HL-60 (cell line): Measurements from ENCODE around the gene TNC.

ENCODE experiments used
- GABPA ChIP-seq: IDR thresholded peaks from 2 replicates; pipeline ENCODE4 v1.6.1; 2012; ENCODE audit warnings: low read depth
- POLR2AphosphoS5 ChIP-seq: IDR thresholded peaks from 2 replicates; pipeline ENCODE4 v1.6.1; 2012; ENCODE audit warnings: low read depth
- REST ChIP-seq: IDR thresholded peaks from 2 replicates; pipeline ENCODE4 v1.6.1; 2012; ENCODE audit warnings: low read depth; ENCODE audit not compliant: insufficient replicate concordance
- SPI1 ChIP-seq: IDR thresholded peaks from 2 replicates; pipeline ENCODE4 v1.6.1; 2012; ENCODE audit warnings: low read depth, mild to moderate bottlenecking, borderline replicate concordance
- TF ChIP-seq, protein P1 (sequence below): IDR thresholded peaks from one replicate; pipeline ENCODE4 v1.5.1; 2011; ENCODE audit warnings: low read length, control low read depth, inconsistent platforms; ENCODE audit not compliant: insufficient read depth

GRCh38 chr9:115165233-115165632 lies 47.3 kb upstream of the TNC start:
- TF ChIP-seq, protein P1, sequence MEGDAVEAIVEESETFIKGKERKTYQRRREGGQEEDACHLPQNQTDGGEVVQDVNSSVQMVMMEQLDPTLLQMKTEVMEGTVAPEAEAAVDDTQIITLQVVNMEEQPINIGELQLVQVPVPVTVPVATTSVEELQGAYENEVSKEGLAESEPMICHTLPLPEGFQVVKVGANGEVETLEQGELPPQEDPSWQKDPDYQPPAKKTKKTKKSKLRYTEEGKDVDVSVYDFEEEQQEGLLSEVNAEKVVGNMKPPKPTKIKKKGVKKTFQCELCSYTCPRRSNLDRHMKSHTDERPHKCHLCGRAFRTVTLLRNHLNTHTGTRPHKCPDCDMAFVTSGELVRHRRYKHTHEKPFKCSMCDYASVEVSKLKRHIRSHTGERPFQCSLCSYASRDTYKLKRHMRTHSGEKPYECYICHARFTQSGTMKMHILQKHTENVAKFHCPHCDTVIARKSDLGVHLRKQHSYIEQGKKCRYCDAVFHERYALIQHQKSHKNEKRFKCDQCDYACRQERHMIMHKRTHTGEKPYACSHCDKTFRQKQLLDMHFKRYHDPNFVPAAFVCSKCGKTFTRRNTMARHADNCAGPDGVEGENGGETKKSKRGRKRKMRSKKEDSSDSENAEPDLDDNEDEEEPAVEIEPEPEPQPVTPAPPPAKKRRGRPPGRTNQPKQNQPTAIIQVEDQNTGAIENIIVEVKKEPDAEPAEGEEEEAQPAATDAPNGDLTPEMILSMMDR: no peak
- no peak for TF ChIP-seq POLR2AphosphoS5
- TF ChIP-seq REST: no peak
- TF ChIP-seq GABPA: no peak
- TF ChIP-seq SPI1: no peak
